GM19372 (cell line): Measurements from ENCODE around the gene GINS1.

ENCODE experiments used
- ATAC-seq: cut with Tn5 transposase; IDR thresholded peaks from one replicate; pipeline ENCODE4 v1.9.1; 2021; ENCODE audit warnings: mild to moderate bottlenecking, low read depth, moderate library complexity; ENCODE audit not compliant: unreplicated experiment

The GINS1 gene

GRCh38 chr20:25452333-25452732, 44.9 kb downstream of the GINS1 start:
- no peak for ATAC-seq

DNA sequence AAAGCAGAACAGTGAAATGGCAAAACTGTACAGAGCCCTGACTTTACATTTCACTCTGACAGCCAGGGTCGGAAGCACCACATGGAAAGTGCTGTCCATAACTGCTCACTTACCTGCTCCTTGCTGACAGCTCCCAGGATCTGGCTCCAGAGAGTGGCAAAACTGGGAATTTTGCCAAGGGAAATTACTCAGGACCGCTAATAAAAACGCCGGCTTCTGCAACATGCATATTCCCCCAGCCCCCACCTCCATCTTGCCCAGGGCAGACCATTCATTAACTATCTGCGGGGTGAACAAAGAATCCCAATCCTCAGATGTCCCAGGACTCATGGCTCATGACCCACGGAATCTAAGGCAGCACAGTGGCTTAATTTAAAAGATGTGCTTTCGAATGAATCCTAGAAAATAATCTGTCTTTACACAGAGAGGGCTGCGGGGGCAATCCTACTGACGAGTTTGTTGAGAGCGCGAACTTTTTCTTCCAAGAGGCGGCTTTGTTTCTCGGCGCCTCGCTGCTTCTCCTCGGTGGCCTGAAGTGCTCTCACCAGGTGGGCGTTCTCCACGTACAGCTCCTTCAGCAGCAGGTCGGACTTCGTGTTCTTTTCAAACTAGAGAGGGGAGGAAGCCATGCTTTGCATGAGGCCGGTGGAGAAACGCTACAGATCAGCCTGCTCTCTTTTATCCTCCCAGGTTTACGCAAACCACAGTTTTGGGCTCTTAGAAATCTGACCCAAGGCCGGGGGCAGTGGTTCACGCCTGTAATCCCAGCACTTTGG, 45.8 kb downstream of the GINS1 start:
- no peak for ATAC-seq

- ATAC-seq = no peak
These were observed 46.9 kb downstream of the GINS1 start for GRCh38 chr20:25454153-25454900.

DNA sequence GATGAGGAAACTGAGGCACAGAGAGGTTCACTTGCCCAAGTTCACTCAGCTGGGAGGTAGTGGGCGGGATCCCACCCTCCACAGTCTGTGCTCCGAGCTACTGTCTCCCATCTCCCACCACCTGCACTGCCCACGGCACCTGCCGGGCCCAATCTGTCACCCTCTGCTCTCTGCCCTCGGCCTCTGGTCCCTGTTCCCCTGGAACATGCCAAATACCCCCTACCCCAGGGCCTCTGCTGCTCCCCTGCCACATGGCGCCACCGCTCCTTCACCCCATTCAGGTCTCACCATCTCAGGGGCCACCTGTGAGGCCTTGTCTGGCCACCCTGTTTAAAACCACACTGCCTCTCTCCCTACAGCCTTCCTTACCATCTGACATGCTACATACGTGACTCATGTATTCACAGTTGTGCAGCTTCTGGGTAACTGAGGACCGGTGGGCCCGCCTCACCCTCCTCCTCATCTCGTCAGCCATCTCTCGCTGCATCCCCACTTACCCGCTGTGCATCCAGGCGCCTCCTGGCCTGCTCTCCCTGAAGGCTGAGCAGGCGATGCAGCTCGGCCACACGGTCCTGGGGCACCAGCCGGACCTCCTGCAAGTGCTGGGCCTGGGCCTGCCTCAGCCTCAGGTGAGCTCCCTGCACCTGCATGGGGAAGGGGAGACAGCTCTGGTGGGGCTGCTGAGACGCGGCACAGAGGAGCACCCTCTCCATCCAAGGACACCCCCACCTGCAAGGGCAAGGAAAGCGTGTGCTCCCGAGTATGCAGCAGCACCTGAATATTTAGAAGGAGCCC, 50.6 kb downstream of the GINS1 start:
- ATAC-seq = no peak

GRCh38 chr20:25459111-25459830, 51.8 kb downstream of the GINS1 start:
- no peak for ATAC-seq

DNA sequence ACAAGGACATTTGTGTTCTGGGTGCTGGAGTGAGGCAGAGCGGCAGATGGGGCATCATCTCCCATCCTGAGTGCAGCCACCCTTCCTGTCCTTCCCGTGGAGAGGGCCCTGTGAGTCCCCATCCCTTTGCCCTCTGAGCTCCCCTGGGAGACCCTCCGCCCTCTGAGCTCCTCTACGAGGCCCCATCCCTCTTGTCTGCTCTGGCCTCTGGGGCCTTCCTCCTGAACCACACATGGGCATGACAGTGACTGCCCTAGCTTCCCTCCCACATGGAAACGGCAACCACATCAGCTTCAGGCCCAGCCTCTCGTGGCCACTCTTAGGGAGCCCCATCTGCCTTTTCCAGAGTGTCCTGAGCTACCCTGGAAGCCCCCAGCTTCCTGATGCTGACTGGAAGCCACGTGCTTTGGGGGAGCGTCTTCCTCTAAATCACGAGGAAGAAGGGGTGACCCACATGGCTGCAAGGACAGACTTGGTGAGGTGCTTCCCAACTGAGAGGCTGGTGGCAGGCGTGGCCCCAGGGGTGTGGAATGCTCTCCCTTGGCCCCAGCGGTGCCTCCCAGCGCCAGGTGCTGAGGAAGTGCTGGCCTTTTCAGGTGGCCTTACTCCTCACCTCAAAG, 52.6 kb downstream of the GINS1 start:
- no peak for ATAC-seq

- no peak for ATAC-seq
These were observed 53.2 kb downstream of the GINS1 start for GRCh38 chr20:25460566-25461280.

DNA sequence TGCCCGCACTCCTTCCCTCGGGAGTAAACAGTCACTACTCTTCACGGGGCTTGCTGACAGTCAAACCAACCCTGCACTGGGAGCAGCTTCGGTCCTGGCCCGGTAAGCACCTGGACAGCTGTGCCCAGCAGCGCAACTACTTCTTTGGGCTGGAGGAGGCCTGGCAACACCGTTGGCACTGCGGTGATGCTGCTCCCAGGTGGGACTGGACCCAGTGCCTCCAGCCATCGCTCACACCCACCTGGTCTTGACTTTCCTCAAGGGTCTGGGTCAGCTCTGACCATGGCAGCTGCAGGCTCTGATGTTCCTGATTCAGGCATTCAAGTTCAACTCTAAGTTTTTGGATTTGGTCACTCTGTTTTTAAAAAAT, 53.8 kb downstream of the GINS1 start:
- no peak for ATAC-seq

GRCh38 chr20:25461786-25462545, 54.5 kb downstream of the GINS1 start:
- ATAC-seq = no peak

DNA sequence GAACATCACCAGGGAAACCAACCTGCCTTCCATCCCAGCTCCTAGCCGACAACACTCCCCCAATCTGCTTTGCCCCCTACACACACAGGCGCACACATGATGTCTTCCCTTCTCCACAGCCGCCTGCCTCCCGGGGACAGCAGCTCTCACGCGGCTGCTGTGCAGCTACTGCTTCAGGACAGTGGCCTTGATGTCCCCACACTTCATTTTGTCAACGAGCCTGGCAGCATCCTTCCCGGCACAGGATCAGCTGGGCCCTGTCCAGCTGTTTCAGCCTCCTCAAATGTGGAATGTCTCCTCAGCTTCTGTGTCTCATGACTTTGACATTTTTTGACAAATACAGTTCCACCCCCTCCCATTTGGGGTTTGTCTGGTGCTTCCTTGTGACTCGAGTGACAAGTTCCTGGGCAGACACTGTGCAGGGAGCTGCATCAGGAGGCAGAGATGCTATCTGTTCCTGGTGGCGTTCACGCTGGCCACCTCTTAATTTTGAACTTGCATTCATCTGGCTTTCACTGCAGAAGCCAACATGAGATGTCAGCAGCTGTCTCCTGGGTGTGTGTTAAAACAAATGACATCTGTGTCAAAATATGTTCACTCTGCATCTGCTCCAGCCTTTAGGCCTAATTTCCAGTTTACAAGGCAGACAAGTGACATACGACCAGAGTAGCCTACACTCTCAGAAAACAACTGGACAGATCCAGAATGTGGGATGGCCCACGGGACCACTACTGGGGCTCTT, 57.2 kb downstream of the GINS1 start:
- no peak for ATAC-seq

DNA sequence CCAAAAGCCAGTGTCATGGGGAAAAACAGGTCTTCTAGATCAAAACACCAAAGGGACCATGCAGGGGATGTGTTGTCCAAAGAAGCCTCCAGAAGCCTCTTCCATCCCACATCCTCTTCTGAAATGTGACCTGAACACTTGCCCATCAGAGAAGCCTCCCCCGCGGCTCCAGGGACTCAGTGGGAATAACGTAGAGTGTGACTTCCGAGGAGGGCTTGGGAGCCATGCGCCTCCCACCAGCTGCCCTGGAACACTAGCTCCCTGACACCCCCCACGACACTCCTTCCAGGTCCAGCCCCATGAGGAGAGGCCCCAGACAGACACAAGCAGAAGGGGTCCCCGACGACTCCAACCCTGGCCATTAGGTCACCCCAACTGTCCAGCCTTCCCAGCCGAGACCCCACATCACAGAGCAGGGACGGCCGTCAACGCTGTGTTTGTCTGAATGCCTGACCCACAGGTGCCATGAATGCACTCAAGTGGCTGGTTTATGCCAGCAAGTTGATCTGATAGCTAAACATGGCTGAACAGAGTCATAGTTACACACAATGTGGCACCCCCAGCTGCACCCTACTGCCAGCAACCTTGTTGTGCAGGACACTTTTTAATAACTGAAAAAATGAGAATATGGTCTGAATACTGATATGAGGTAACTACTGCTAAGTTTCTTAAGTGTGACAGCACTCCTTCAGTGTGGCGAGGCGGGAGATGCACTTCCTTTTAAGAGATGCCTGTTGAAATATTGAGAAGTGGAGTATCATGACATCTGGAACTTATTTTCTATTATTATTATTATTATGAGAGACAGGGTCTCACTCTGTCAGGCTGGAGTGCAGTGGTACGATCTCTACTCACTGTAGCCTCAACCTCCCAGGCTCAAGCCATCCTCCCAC, 58.0 kb downstream of the GINS1 start:
- no peak for ATAC-seq

- no peak for ATAC-seq
These were observed 59.4 kb downstream of the GINS1 start for GRCh38 chr20:25466846-25467245.

DNA sequence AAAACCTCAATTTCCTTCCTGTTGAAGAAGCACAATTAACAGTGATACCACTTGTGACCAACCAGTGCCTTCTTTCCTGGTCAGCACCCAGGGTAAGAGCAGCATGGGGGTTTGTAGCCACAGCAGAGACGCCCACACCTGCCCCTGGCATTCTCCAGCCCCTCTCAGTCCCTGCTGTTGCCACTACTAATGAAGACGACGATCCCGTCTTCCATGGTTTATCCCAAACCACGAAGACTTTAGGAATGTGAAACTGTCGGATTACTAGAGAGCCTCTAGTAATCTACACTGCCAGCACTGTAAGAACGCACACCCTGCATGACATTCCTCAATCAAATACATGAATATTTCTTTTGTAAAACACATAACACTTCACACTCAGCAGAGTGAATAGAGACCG, 60.0 kb downstream of the GINS1 start:
- ATAC-seq = no peak

- ATAC-seq = no peak
These were observed 60.9 kb downstream of the GINS1 start for GRCh38 chr20:25468126-25469075.

DNA sequence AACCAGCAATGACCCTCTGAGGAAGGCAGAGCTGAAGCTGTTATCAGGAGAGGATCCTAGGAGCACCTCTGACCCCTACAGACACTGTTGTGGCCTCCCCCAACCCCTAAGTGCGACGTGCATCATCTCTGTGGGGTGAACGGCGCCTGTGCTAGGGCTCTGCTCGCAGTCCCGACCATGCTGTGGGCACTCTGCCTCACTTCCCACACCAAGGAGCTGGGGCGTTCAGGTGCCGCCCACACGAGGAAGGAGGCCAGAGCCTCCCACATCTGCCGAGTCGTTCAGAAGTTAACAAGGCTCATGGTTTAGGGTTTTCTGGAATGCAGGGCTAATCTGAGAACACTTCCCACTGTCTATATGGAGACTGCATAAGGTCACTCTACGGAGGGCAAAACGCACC, 62.1 kb downstream of the GINS1 start:
- no peak for ATAC-seq

- ATAC-seq = peak; percentile 74
These were observed 62.6 kb downstream of the GINS1 start for GRCh38 chr20:25470045-25470444.
